HCT116 (cell line): ENCODE measurements around the gene FAM53B.

Experiments used
- EZH2 ChIP-seq: fragments of 200-600 bp; sonication (generic); IDR thresholded peaks from 2 replicates; pipeline ENCODE4 v1.6.1; 2017; ENCODE audit warnings: antibody characterized with exemption, mixed run types
- SIN3A ChIP-seq: IDR thresholded peaks from 2 replicates; pipeline ENCODE4 v1.6.1; 2012; ENCODE audit warnings: low read depth
- SP1 ChIP-seq: IDR thresholded peaks from 2 replicates; pipeline ENCODE4 v1.6.1; 2012; ENCODE audit warnings: low read depth

GRCh38 chr10:124727361-124727960 is 16.7 kb downstream of the FAM53B start:
- TF ChIP-seq EZH2 = no peak
- no peak for TF ChIP-seq SP1
- TF ChIP-seq SIN3A = no peak
